Raji (cell line): ENCODE measurements around the gene PBX1.

Experiments used
- POLR2A ChIP-seq: IDR thresholded peaks from 2 replicates; pipeline ENCODE4 v1.6.1; 2011; ENCODE audit warnings: low read depth, low read length, control low read depth; ENCODE audit not compliant: insufficient read depth

The PBX1 gene

DNA sequence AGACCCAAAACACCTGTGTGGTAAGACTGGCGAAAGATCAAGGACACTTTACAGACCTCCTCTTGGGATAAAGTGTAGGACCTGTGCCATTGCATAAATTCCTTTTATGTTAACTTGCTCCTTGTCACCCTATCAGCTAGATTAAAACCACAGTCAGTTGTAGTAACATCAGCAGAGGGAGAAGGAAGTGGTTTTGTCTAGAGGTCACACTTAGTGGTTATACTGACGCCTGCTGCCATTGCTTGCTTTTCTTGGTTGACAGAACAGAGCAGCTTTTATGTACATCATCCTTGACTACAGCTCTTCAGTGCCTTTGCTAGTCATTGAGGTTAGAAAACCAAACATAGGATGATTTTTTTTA is 101.4 kb downstream of the PBX1 start:
- TF ChIP-seq POLR2A = no peak

DNA sequence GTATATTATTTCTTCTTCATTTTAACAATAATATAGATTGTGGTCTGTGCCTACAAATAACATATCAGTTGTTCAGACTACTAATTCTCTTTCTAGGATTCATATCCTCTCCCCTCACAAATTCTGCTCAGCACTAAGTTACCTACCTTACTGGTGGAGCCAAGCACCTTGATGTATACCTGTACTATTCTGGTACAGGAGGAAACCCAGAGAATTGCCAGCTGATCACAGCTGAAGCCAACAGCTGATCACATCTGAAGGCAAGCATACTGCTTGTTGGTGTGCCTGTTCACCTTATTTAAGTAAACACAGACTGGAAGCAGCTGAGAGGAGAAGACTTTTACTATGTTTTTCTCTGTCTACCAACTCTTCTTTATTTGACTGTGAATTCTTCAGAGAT is 101.8 kb downstream of the PBX1 start:
- TF ChIP-seq POLR2A = no peak

DNA sequence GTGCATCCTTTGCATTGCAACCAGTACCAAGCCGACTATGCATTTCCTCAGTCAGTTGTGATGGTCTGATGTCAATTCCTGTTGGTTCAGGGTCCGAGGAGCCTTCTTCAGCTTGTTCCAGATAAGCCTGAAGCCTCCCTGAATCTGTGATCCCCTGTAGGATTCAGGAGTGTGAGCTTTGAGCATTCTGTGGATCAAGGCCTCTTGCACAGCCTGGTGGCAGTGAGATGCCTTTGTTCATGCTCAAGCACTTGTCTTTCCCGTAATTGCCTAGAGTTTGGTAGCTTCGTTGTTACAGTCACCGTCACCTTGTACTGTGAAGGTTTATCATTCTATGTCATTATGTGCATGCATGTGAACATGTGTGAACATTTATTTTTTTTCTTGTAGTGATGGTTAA is 103.5 kb downstream of the PBX1 start:
- no peak for TF ChIP-seq POLR2A

DNA sequence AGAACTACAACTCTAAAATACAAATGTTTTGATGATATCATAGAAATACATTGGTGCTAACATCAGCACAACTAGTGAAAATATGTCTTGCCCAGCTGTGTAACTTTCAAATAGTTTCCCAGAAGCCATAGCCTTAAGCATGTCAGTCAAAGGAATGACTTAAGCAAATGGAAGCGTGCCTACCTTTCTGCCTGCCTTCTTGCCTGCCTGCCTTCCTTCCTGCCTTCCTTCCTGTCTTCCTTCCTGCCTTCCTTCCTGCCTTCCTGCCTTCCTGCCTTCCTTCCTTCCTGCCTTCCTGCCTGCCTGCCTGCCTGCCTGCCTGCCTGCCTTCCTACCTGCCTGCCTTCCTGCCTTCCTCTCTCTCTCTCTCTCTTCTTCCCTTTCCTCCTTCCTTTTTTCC is 104.0 kb downstream of the PBX1 start:
- no peak for TF ChIP-seq POLR2A

DNA sequence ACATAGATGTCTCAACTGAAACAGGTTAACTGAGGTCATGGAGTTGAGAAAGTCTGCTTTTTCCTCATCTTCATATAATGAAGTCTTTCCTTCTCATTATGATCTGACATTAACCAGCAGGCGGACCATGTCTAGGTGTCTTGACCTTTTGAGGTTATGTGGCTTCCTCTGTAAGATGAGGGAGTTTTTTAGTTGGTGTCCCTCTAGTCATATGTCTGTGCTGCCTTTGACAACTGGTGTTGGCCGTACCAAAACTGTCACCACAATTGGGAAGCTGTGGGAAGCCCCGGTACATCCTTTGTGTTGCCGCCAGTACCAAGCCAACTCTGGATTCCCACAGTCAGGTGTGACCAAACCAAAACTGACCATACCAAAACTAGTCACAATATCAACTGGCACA is 105.1 kb downstream of the PBX1 start:
- no peak for TF ChIP-seq POLR2A

DNA sequence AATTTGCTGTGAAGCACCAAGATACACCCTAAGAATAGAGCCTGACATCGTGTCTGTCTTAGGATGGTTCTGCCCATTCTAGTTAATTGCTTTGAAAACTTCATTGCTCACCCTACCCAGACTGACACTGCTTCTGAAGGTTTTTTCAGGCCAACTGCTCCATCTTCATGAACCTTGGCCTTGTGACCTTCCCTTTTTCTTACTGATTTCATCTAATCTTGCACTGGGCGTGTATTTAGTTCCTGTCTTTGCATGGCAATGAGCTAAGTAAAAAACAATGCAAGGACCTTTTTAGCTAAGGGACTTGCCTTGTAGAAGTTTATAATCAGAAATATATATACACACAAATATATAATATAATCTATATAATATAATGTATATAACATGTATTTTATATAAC is 108.0 kb downstream of the PBX1 start:
- TF ChIP-seq POLR2A = no peak

DNA sequence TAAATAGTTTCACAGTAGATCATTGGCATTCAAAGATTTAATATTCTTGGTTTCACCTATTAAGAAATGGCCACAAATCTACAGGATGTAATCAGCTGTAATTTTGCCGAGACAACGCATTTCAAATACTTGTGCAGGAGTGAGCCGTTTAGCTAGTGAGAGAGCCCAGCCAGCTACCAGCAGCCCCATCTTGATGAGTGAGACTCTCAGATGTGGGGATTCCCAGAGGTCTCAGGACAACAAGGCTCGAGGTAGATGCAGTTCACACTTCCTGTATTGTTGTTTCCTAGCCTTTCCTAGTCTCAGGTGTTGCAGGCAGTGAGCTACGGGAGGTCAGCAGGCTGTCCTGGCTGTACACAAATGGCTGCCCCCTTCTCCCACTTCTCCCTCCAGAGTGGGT is 108.6 kb downstream of the PBX1 start:
- TF ChIP-seq POLR2A = no peak

DNA sequence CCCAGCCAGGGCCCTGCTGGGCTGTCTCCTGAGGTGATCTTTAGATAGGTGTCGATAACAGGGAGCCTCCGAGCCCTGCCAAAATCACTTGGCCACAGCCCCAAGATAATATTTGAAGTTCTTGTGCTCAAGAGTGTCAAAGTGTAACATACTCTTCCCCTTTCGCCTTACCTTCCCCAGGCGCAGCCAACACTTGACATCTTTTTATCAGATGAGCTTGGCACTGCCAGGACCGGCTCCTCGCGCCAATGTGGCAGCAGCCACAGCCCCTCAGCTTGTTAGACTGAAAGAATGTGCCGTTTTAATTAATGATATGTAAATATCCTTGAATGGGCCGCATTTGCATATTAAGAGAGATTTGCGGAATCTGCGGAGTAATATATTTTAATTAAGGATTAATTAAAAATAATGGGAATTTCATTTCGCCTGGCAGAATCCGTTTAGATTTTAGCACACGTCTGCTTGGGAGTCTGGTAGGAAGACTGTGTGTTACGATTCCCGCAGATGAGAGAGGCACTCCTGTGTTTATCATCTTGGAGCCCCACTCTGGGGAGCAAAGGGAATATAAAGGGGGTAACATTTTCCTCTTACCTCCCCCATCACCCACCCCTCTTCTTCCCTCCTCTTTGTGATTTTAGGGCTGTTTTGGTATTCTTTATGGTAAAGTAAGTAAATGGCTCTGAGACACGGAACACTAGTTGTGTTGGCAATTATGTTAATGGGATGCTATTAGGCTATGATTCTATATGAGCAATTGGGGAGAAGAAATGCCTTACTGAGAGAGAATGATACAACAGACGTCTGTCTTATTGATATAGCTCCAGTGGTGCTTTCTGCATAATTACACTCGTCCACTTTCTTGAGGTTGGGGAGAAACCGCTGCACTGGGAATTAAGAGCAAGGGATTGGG is 109.8 kb downstream of the PBX1 start:
- no peak for TF ChIP-seq POLR2A

DNA sequence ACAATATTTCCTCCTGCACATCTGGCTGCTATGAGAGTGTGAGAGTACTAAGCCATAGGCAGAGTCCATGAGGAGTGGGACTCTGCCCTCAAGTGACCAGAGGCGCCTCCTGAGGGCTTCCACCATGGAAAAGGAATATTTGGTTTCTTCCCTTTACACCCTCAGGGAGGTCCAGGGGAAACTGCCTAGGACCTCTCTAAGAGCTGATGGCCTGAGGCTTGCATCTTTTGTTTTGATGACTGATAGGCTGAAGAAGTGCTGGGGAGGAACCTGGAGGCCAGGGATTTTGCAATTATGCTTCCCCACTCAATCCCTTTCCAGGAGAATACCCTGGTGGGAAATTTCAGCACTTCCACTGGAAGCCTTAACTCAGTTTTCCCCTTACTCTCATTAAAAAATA is 111.0 kb downstream of the PBX1 start:
- TF ChIP-seq POLR2A = no peak

DNA sequence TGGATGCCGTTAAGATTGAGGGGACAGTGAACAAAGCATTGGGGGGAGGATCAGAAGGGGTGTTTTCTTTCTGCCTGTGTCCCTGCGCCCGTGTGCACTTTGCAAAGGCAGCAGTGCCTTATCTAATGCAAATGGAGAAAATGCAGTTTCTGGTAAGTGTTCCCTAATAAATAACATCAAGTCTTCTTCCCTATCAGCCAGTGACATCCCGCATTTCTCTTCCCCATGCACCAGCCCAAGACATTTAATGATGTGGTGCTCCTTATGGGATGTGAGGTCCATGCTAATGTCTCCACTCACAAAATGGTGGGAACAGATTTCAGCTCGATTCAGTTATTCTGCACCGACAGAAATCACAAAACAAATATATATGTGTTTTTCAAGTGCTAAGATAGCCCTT is 111.8 kb downstream of the PBX1 start:
- no peak for TF ChIP-seq POLR2A

DNA sequence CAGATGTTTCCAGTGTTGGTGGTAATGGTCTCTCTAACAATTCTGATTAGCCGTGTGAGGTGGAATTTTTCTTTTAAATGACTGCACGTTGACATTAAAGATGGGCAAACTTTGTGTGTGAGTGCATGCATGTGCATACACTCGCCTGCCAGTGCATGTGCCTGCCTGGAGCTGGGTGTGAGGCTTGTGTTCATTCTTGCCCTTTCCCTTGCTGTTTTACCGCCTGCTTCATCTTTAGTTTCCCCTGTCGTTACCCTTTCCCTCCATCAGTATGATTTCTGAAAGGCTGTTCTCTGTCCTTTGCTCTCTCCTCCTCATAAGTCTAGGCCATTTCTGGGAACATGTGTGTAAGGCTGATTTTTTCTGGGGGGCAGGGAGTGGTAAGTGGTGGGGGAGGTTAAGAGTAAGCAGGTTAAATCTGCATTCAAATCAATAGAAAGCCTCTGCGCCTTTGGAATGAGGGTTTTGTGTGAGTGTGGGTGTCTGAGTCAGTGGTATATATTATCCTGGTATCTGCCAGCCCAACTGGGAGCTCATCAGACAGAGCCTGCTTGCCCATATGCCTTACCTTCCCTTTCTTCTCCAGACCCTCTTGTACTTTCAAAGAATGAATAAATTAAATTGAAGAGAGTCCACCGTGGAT is 112.5 kb downstream of the PBX1 start:
- no peak for TF ChIP-seq POLR2A

DNA sequence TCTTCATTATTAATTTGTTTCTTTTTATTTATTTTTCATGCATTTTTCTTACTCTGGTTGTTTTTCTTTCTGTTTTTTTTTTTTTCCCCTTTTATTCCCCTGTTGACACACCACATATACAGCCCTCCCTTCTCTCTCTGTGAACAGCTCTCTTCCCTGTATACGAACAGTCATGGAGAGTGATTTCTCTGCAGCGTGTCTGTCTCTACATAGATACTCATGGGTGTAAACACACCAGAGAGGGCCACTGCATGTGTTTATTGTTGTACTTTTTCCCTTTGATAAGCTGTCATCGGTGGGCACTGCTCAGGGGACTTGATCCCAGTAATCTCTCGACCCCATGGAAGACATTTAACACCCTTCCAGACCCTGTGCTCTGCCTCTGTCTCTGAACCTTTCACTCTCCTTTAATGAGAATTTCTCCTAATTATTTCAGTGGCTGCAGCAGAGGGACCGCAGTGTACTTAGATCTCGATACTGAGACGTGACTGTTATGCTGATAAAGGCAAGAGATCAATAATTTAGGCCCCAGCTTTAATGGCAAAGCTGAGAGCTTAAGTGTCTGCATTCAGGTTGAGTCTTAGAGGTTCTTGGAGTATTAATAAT is 113.1 kb downstream of the PBX1 start:
- TF ChIP-seq POLR2A = no peak

DNA sequence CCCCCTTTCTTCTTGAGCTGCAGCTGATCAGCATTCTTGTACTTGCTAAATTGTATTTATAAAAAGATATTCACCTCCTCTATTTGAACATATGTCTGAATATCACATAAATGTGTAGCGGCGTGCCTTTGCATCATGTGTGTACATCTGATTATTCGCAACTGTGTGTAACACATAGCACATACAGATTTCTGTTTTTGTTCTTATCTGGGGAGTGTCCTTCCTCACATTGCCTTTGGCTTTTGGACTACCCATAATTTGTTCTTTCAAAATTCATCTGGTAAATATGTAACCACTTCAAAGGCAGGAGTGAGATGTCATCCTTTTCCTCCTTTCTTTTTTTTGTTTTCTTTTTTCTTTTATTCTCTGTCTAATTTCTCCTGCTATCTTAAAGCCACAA is 113.6 kb downstream of the PBX1 start:
- TF ChIP-seq POLR2A = no peak

DNA sequence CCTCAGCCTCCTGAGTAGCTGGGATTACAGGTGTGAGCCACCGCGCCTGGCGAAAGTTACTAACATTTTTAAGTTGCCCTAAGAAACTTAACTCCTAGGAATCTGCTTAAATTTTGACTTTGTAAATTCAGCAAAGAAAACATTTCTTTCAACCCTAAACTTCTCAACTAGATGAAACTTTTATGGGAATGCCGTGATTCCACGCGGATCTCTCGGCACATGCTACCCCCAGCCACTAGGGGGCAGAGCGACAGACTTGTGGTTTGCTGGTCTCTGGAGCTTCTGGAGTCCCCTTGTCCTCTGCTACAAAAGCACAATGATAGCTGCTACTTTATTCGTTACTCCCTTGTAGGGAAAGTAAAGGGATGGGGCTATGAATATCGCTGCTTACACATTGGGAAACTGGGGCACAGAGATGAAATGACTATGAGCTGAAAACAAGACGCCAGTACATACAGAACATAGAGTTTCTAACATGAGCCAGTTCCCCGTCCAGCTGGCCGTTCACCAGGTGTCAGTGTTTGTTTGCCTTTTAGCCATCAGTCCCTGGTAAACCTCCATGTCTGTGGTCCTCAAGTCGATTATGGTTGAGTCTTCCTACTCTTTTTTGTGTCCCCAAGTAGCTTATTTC is 114.7 kb downstream of the PBX1 start:
- TF ChIP-seq POLR2A = no peak

DNA sequence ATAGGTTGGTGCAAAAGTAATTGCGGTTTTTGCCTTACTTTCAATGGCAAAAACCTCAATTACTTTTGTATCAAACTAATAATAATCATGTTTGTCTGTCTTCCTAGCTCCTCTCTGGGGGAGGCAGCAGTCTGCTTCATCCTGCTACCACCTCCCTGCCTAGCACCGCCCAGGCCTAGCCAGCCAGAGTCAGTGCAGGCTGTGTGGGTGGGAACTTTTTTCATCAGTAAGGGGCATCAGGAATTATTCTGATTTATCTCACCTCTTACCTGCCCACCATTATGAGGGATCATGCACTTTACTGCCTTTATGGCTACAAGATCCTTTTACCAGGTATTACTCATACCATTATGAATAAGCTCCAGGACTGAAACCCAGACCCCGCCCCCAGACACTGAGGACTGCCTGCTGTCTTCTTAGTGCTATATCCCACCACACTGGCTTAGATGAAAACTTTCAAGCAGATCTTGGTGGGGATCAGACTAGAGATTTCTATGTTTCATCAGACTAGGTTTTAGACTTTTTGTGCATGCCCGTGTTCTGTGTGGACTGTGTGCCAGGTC is 116.4 kb downstream of the PBX1 start:
- no peak for TF ChIP-seq POLR2A
